Nephron progenitor cell (in vitro differentiated cells): Measurements from ENCODE around the gene WNK4.

Experiments
- DNase-seq: peaks from one replicate; pipeline ENCODE4 v3.0.0; 2021
- H3K27ac Mint-ChIP-seq: 2 replicates; pipeline ENCODE4 v1.8.0; 2021; ENCODE audit warnings: mild to moderate bottlenecking, moderate library complexity, mixed read lengths
- H3K27me3 Mint-ChIP-seq: 2 replicates; pipeline ENCODE4 v1.8.0; 2021; ENCODE audit warnings: mild to moderate bottlenecking, low read depth, mixed read lengths; ENCODE audit not compliant: poor library complexity
- H3K36me3 Mint-ChIP-seq: 2 replicates; pipeline ENCODE4 v1.8.0; 2021; ENCODE audit warnings: low read depth, mixed read lengths
- H3K4me1 Mint-ChIP-seq: 2 replicates; pipeline ENCODE4 v1.8.0; 2021; ENCODE audit warnings: mixed read lengths
- H3K4me3 Mint-ChIP-seq: 2 replicates; pipeline ENCODE4 v1.8.0; 2021; ENCODE audit warnings: mild to moderate bottlenecking, moderate library complexity, mixed read lengths
- H3K9me3 Mint-ChIP-seq: 2 replicates; pipeline ENCODE4 v1.8.0; 2021; ENCODE audit warnings: mild to moderate bottlenecking, moderate library complexity, mixed read lengths
- TF ChIP-seq, protein P1 (sequence below): fragments of 200-600 bp; sonication (generic); IDR thresholded peaks from 2 replicates; pipeline ENCODE4 v1.5.0; 2021; ENCODE audit warnings: antibody characterized with exemption

Gene WNK4

DNA sequence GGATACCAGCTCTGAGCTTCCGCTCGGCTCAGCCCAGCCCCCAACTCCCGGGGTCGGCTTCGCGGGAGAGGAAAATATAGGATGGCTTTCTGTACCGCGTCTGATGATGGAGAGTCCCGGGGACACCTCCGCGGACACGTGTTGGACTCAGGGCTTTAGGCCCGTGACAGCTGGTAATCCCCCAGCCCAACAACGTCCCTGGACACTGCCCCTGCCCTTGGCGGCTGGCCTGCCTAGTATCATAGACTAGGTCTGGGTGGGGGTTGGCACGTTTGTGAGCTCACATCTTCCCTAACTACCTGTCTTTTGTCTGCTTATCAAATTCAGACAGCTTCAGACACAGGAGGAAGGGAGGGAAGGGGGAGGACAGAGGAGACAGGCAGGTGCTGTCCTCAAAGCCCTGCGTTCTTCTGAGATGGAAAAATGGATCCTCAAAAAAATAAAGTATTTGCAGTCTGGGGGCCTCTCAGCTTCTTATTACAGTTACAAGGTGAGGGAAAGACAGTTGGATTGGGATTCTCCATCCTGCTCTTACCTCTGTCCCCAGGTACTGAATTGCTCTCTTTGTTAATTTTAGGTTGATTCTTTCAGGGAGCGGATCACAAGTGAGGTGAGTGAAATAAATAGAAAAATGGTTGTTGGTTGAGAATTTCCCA, 53.5 kb downstream of the WNK4 start:
- no peak for DNase-seq
- H3K4me1 Mint-ChIP-seq: peaks cover 24% of the 10 kb centered on the region
- peak overlapping the region; percentile 99 for H3K27ac Mint-ChIP-seq
- no peaks in the 10 kb centered on the region for H3K9me3 Mint-ChIP-seq
- peaks cover 19% of the 10 kb centered on the region for H3K27me3 Mint-ChIP-seq
- peak overlapping the region; percentile 94 for H3K4me3 Mint-ChIP-seq
- H3K36me3 Mint-ChIP-seq: peaks cover 41% of the 10 kb centered on the region
- TF ChIP-seq, protein P1, sequence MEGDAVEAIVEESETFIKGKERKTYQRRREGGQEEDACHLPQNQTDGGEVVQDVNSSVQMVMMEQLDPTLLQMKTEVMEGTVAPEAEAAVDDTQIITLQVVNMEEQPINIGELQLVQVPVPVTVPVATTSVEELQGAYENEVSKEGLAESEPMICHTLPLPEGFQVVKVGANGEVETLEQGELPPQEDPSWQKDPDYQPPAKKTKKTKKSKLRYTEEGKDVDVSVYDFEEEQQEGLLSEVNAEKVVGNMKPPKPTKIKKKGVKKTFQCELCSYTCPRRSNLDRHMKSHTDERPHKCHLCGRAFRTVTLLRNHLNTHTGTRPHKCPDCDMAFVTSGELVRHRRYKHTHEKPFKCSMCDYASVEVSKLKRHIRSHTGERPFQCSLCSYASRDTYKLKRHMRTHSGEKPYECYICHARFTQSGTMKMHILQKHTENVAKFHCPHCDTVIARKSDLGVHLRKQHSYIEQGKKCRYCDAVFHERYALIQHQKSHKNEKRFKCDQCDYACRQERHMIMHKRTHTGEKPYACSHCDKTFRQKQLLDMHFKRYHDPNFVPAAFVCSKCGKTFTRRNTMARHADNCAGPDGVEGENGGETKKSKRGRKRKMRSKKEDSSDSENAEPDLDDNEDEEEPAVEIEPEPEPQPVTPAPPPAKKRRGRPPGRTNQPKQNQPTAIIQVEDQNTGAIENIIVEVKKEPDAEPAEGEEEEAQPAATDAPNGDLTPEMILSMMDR: no peak

DNA sequence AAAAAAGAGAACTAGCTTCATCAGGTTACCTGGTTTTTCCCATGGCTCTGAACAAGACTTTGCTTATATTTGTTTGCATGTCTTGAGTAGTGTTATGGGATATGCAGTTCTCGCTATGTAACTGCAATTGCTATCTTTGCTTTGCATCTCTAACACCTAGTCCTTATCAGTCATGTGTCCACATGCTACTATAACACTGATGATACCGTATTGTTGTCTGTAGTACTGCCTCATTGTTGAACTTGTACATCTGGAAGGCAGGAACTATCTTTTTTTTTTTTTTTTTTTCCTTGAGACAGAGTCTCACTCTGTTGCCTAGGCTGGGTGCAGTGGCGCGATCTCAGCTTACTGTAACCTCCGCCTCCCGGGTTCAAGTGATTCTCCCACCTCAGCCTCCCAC, 55.3 kb downstream of the WNK4 start:
- Mint-ChIP-seq H3K9me3 (no peaks in the 10 kb centered on the region), H3K4me1 (peaks cover 24% of the 10 kb centered on the region), H3K36me3 (peaks cover 49% of the 10 kb centered on the region), H3K4me3 (no peak overlapping the region), H3K27ac (no peak overlapping the region), H3K27me3 (peaks cover 3% of the 10 kb centered on the region)
- TF ChIP-seq, protein P1: no peak
- DNase-seq: no peak

DNA sequence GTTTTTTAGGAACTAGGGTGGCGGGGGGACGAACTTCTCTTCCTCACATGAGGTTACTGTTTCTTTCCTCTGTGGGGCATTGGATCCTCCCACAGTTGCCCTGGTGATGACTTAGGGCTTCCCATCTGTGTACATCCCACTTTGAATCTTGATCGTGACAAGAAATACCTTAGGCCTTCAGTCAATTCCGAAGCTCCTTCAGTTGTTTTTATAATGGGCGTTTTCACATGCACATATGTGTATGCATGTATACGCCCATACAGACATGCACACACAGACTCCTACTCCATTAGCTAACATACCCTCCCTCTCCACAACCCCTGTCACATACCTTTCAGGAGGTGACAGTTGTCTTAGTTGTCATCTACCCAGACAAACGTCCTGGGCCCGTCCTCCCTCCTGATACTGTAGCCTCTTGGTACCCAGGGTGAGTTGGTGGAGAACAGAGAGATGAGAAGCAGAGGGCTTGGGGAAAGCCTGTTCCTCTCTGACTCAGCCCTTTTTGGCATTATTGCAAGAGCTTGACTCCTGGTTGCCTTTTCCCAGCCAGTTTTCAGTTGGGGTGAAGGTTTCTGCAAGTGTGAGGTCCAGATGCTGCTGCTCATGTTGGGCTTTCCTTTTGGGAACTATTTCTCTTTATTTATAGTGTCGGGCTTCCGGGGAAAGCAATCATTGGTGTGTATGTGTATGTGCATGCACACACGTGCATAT, 61.7 kb downstream of the WNK4 start:
- Mint-ChIP-seq H3K27me3 (no peaks in the 10 kb centered on the region), H3K27ac (no peak overlapping the region), H3K36me3 (peaks cover 41% of the 10 kb centered on the region), H3K4me1 (no peaks in the 10 kb centered on the region), H3K4me3 (no peak overlapping the region), H3K9me3 (no peaks in the 10 kb centered on the region)
- DNase-seq: no peak
- TF ChIP-seq, protein P1: no peak

DNA sequence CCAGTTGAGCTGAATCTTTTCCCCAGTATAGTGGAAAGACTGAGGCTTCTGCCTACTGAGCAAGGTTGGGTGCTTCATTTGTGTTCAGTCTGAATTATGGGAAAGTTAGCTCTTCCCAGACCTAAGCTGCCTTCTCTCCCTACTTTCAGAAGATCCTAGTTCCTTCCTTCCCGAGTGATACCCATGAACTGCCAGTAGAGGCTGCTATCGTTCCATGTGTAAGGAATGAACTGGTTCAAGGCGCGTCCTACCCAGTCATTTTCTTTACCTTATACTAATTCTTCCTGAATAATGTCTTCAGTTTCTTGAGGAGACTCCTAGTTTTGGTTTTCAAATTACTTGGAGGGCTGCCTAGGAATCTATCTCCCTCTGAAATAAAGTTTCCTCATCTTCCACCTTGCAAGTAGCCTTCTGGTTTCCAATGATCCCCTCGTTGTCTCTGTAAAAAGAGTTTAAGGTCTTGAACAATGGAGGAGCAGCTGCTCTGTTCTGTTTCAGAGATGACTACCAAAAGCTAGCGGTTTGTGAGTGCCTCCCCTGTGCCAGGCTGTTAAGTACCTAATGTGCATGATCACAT, 63.0 kb downstream of the WNK4 start:
- TF ChIP-seq, protein P1: peak; percentile 96
- no peaks in the 10 kb centered on the region for H3K4me1 Mint-ChIP-seq
- peak; percentile 40 for DNase-seq
- H3K36me3 Mint-ChIP-seq: peaks cover 33% of the 10 kb centered on the region
- H3K9me3 Mint-ChIP-seq: no peaks in the 10 kb centered on the region
- no peak overlapping the region for H3K4me3 Mint-ChIP-seq
- H3K27me3 Mint-ChIP-seq: no peaks in the 10 kb centered on the region
- peak overlapping the region; percentile 13 for H3K27ac Mint-ChIP-seq

DNA sequence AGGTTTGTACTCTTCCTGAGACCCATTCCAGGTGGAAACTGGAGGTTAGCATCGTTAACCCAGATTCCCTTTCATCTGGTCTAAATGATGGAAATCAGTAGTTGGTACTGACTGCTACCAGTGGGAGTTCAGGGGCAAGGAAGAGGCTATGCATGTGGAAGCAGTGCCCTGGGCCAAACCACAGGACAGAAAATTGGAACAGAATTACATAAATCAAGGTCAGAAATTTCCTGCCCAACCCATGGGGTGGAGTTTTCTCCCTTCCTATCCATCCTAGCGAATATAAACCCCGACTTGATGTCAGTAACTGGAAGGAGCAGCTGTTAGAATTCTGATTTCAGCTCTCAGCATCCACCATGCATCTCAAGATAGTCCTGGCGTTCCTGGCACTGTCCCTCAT, 63.9 kb downstream of the WNK4 start, which contains the start of gene AOC2:
TSS of gene AOC2 (plus strand) at position 310 of the 400 bp plus-strand sequence. CDS start at position 357, 47 bp downstream.
- TF ChIP-seq, protein P1: no peak
- no peak within 1 kb of the TSS for H3K4me3 Mint-ChIP-seq
- peaks cover 2% of the 10 kb centered on the region for H3K4me1 Mint-ChIP-seq
- H3K9me3 Mint-ChIP-seq: no peaks in the 10 kb centered on the region
- peak within 1 kb of the TSS; percentile 57 for H3K27ac Mint-ChIP-seq
- peaks cover 25% of the 10 kb centered on the region for H3K36me3 Mint-ChIP-seq
- no peak for DNase-seq
- H3K27me3 Mint-ChIP-seq: no peaks in the 10 kb centered on the region
